GM10248 (cell line): ENCODE results near the gene RASAL2.

Experiments used
- CTCF ChIA-PET: fragments of 300-600 bp; sonication (Branson Sonifier 250); formaldehyde crosslinking; extraction: SDS; loops from one replicate; lab custom pipeline; 2021; ENCODE audit warnings: antibody characterized with exemption; lab: Yijun Ruan, JAX
- POLR2A ChIA-PET: fragments of 350-650 bp; sonication (Branson Sonifier 250); formaldehyde crosslinking; extraction: SDS; loops from one replicate; lab custom pipeline; 2020; ENCODE audit warnings: antibody characterized with exemption; lab: Yijun Ruan, JAX
- DNase-seq: peaks from one replicate; pipeline ENCODE4 v3.0.0; 2012; ENCODE audit errors: extremely low spot score
- TF ChIP-seq, protein P1 (sequence below): IDR thresholded peaks from 2 replicates; pipeline ENCODE4 v1.5.1; 2012; ENCODE audit warnings: mild to moderate bottlenecking, low read depth; ENCODE audit errors: extremely low read depth, missing control alignments, control extremely low read depth

Gene RASAL2

DNA sequence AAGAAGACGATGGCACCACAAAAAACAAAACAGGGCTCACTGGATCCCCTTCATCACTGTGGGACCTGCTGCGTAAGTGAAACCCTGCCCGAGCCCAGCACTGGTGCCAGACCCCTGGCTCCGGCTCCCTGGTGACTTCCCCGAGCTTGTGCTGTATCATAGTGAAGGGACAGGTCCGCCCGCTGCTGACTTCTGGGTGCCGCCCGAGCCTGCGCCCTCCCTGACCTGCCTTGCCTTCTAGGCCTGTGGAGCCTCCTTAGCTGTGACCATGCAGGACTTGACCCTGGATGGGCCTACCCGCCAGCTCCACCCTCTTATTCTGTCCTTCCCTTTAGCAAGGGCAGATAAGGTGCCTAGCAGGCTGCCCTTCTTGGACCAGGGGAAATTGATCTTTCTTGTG is 426.9 kb downstream of the RASAL2 start:
- TF ChIP-seq, protein P1, sequence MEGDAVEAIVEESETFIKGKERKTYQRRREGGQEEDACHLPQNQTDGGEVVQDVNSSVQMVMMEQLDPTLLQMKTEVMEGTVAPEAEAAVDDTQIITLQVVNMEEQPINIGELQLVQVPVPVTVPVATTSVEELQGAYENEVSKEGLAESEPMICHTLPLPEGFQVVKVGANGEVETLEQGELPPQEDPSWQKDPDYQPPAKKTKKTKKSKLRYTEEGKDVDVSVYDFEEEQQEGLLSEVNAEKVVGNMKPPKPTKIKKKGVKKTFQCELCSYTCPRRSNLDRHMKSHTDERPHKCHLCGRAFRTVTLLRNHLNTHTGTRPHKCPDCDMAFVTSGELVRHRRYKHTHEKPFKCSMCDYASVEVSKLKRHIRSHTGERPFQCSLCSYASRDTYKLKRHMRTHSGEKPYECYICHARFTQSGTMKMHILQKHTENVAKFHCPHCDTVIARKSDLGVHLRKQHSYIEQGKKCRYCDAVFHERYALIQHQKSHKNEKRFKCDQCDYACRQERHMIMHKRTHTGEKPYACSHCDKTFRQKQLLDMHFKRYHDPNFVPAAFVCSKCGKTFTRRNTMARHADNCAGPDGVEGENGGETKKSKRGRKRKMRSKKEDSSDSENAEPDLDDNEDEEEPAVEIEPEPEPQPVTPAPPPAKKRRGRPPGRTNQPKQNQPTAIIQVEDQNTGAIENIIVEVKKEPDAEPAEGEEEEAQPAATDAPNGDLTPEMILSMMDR, result no peak
- DNase-seq, result no peak
- POLR2A ChIA-PET, result no interaction called here
- CTCF ChIA-PET, result interaction anchor here (1.0 to 1.9 kb wide), 3 partner anchors 12 to 232 kb away, joined by 3 to 7 read pairs (median 4); no protein-coding TSS in a partner anchor

DNA sequence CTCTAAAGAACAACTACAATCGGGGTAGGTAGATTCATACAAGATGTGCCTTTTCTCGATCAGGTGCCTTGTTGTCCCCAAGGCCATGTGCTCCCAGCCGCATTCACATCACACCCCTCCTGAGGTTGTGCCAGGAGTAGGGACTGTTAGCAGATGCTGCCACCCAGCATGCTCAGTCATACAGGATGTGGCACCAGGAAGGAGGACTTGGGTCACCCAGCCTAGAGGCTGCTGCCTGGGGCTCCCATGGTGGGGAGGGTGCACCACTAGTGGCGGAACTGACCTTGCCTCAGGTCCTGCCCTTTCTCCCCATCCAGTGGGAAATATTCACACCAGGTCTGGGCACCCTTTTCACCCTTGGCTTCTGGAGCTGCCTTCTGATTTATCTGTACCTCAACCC is 427.3 kb downstream of the RASAL2 start:
- DNase-seq, result no peak
- TF ChIP-seq, protein P1, result no peak
- POLR2A ChIA-PET, result no interaction called here
- CTCF ChIA-PET, result interaction anchor here (1.9 kb wide), 1 partner anchor 12 kb away, joined by 7 read pairs; no protein-coding TSS in a partner anchor

DNA sequence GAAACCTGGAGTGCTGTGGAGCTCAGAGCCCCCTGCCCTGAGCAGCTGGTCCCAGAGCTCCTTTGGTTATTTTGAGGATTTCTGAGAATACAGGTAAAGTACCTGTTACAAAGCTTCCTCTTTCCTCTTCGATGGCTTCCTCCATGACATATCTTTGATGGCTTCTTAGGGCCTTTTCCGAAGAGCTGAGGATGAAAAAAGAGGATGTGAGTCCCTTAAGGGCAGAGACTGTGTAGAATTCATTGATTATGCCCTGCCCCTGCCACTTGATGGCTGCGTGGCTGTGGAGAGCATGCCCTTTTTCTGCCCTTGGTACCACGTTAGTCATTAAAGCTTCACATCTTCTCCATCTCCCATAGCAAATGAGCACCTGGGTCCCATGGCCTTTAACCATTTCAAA is 433.2 kb downstream of the RASAL2 start:
- no peak for DNase-seq
- TF ChIP-seq, protein P1, result no peak
- POLR2A ChIA-PET, result no interaction called here
- CTCF ChIA-PET, result interaction anchor here (0.9 to 3.1 kb wide), 4 partner anchors 15 to 476 kb away, joined by 4 to 11 read pairs (median 8); no protein-coding TSS in a partner anchor

DNA sequence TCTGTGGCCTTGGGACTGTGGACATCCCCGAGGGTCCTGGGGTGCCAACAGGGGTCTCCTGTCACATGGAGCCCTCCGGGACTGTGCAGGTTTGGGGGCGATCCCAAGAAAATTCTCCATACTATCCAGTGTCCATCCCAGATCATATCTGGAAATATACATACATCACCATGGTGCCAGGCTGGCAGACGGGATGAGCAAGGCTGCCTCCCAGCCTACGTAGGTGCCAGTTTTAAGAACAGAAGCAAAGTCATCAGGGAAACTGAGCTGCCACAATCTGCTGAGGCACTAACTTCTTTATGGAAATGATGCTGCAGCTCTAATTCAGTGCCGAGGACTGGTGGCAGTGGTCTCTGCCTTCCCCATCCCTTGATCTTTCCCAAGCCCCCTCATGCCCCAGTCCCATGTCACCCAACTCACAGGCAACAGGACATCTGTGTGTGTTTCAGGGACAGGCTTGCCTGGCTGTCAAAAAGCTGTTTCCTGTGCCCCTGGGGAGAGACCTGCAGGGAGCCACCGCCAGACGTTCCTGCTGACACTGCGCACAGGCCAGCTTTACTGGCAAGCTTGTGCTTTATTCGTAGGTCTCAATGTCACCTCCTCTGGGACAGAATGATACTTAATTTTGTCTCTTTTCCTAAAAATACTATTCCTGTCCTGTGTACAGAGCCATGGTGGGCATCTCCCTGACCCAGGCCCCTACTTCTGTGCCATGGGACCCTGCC is 434.5 kb downstream of the RASAL2 start:
- TF ChIP-seq, protein P1, result no peak
- CTCF ChIA-PET, result interaction anchor here (1.0 to 11.1 kb wide), 4 partner anchors 10 to 473 kb away, joined by 3 to 91 read pairs (median 8); no protein-coding TSS in a partner anchor
- POLR2A ChIA-PET, result no interaction called here
- DNase-seq, result no peak

DNA sequence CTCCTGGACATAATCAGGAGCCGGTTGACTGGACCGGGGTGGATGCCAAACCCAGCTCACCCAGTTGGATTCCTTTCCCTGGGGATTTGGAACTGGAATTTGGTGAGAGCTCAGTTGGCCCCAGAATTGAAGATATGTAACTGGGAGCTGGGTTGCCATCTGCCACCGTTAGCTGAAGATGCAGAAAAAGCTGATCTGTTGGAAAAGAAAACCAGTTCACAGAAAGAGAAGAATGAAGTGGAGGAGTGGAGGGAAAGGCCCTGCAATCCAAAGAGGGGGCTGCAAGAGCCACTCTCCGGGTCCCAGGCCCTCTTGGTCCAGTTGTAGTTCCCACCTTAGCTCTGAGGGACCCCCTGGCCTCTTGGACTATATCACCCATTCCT is 435.0 kb downstream of the RASAL2 start:
- POLR2A ChIA-PET, result no interaction called here
- CTCF ChIA-PET, result interaction anchor here (1.0 to 11.1 kb wide), 4 partner anchors 10 to 473 kb away, joined by 3 to 91 read pairs (median 6); no protein-coding TSS in a partner anchor
- no peak for DNase-seq
- TF ChIP-seq, protein P1, result no peak

DNA sequence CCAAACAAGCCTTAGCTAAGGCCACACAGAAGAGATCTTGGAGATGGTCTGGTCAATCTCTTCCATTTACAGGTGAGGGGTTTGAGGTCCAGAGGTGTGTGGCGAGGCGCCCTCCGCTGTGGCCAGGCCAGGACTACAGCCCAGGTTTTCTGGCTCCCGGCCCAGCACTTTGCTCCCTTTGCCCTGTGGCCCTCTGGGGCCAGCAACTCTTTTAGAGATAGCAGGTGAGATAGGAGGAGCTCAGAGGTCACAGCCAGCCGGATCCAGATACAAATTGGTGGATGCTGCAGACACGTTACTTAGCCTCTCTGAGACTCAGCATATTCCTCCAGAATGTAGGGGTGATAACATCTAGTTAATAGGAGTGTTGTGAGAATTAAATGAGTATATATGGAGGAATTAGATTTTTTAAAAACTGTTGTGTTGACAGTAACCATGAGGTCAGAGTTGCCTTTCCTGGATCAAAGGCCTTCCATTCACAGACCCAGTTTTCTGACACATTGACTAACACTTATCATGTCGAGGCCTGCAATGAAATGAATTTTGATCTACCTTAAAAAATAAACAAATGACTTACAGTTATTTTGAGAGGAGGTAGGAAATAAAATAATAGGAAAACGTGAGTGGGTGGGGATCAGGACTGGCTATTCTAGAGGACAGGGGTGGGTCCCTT is 435.6 kb downstream of the RASAL2 start:
- CTCF ChIA-PET, result interaction anchor here (1.0 to 11.1 kb wide), 4 partner anchors 11 to 472 kb away, joined by 3 to 91 read pairs (median 6); no protein-coding TSS in a partner anchor
- DNase-seq, result no peak
- TF ChIP-seq, protein P1, result no peak
- POLR2A ChIA-PET, result no interaction called here
